Thoracic aorta (tissue), 2 donors: ENCODE data around the gene POLK. TPM values are rescaled to one million over a fixed set of nuclear protein-coding genes. Genes with fewer than 3 reads are reported as not detected.
"Not testable (repeated sequence)": the region's sequence is repeated elsewhere in the genome, so short reads cannot be mapped to it uniquely, and the experiment has no call there.

Experiments
- ATAC-seq: fragments of 150-250 bp; one replicate; pipeline ENCODE4 v1.8.0; 2017; ENCODE audit warnings: low read depth; ENCODE audit not compliant: insufficient number of reproducible peaks, low FRiP score
- DNase-seq: peaks from one replicate; pipeline ENCODE4 v3.0.0-alpha.2; 2020; ENCODE audit warnings: low spot score
- H3K27ac ChIP-seq, 2 donors: fragments of 200-600 bp; sonication (generic); 1 replicate in 1 of 2; 2 replicates in 1 of 2; pipeline ENCODE4 v1.5.1; 2016; ENCODE audit warnings: mild to moderate bottlenecking in 2 of 2, moderate library complexity in 2 of 2
- H3K27me3 ChIP-seq: fragments of 200-600 bp; sonication (generic); replicated peaks from 2 replicates; pipeline ENCODE4 v1.6.0; 2016; ENCODE audit warnings: mild to moderate bottlenecking; ENCODE audit not compliant: insufficient read depth
- H3K36me3 ChIP-seq: fragments of 200-600 bp; sonication (generic); one replicate; pipeline ENCODE4 v1.5.1; 2016
- H3K4me1 ChIP-seq, 2 donors: fragments of 200-600 bp; sonication (generic); 1 replicate in 1 of 2; 2 replicates in 1 of 2; pipeline versions ENCODE4 v1.5.1 to v1.6.0; 2016; ENCODE audit warnings: low read depth in 2 of 2, mild to moderate bottlenecking in 1 of 2; ENCODE audit not compliant: control insufficient read depth in 1 of 2
- H3K4me3 ChIP-seq: fragments of 200-600 bp; sonication (generic); 2 replicates; pipeline ENCODE4 v1.5.1; 2016; ENCODE audit warnings: mild to moderate bottlenecking
- H3K9me3 ChIP-seq: fragments of 200-600 bp; sonication (generic); 2 replicates; pipeline ENCODE4 v1.5.1; 2016
- total RNA-seq, 2 donors: library from RNA; depleted of rRNA; stranded (reverse); fragments of >200 nt; gene quantifications; one replicate each; pipeline versions ENCODE4 v1.1.0 to v1.2.3, GENCODE V29; 2016
- TF ChIP-seq, protein P1 (sequence below): fragments of 200-600 bp; sonication (generic); IDR thresholded peaks from one replicate; pipeline ENCODE4 v1.5.1; 2019; ENCODE audit warnings: antibody characterized with exemption

The POLK gene
- total RNA-seq, 2 donors from 2014 or later: 48.2 to 51.4 TPM

DNA sequence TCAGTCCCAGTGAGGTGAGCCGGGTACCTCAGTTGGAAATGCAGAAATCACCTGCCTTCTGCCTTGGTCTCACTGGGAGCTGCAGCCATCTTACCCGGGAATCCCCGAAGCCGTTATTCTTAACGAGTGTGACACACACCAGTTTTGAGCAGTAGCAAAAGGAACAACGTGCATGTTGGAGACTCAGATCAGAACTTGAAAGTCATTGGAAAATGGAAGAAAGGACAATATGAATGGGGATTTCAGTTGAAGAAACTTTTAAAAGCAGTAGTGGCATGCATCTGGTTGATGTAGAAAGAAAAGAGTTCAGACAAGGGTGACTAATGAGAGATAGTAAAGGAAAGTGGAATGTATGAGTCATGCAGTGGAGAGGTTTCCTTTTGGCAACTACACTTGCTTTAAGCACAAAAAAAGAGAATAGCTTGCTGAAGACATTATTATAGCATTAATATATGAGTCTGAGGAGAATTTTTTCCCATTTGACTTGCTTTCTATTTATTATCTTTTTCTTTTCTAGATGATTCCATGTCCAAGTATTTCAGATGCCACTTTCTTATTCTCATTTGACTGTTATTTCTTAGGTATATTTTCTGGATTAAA is 55.1 kb downstream of the POLK start:
- Histone ChIP-seq H3K9me3 (peaks cover 7% of the 10 kb centered on the region), H3K27me3 (no peaks in the 10 kb centered on the region), H3K4me3 (no peak overlapping the region), H3K36me3 (no peaks in the 10 kb centered on the region), H3K27ac (peak overlapping the region in 1 of 2 donors; percentile 43), H3K4me1 (peaks cover 23 to 47% of the 10 kb centered on the region in 2 donors)
- TF ChIP-seq, protein P1, sequence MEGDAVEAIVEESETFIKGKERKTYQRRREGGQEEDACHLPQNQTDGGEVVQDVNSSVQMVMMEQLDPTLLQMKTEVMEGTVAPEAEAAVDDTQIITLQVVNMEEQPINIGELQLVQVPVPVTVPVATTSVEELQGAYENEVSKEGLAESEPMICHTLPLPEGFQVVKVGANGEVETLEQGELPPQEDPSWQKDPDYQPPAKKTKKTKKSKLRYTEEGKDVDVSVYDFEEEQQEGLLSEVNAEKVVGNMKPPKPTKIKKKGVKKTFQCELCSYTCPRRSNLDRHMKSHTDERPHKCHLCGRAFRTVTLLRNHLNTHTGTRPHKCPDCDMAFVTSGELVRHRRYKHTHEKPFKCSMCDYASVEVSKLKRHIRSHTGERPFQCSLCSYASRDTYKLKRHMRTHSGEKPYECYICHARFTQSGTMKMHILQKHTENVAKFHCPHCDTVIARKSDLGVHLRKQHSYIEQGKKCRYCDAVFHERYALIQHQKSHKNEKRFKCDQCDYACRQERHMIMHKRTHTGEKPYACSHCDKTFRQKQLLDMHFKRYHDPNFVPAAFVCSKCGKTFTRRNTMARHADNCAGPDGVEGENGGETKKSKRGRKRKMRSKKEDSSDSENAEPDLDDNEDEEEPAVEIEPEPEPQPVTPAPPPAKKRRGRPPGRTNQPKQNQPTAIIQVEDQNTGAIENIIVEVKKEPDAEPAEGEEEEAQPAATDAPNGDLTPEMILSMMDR: no peak
- DNase-seq (no peak), ATAC-seq (peak; percentile 82)

DNA sequence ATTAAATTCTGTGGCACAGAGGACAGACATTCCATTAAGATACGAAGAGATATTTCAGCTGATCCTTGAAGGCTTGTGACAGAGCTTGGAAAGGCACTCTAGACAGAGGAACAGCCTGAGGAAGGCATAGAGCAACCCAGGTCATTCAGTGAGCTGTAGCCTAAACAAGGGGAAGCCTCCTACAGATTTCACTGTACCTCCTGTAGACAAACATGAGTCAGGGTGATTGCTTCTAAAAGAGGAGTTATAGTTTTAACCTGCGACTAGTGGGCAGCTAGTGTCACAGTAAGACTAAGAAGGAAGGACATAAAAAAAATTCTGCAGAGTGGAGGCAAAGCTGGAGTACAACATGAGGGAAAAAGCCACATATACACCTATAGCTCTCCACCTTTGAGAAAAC is 56.0 kb downstream of the POLK start:
- no peak overlapping the region for H3K4me3 ChIP-seq
- H3K4me1 ChIP-seq: peaks cover 23 to 48% of the 10 kb centered on the region in 2 donors
- no peaks in the 10 kb centered on the region for H3K36me3 ChIP-seq
- H3K9me3 ChIP-seq: peaks cover 7% of the 10 kb centered on the region
- DNase-seq (no peak), ATAC-seq (no peak)
- no peaks in the 10 kb centered on the region for H3K27me3 ChIP-seq
- peak overlapping the region in 1 of 2 donors; percentile 43 for H3K27ac ChIP-seq
- TF ChIP-seq, protein P1: no peak

DNA sequence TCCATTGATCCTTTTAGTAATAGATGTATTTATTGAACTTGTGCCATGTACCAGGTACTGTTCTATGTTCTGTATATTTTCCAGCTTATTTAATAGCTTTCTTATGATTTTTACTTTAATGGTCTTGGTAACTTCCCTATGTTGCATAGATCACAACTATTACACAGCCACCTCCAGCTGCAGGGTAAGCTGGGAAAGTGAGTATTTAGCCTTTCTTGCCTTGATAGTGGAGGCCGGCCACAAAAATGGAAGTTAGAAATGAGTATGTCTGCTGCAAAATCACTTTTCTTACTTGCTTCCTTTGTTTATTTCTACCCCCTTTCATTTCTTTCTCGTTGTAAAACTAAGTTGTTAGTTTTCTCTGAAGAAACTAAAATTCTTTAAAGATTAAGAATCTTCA is 56.5 kb downstream of the POLK start:
- Histone ChIP-seq H3K4me1 (peaks cover 23 to 48% of the 10 kb centered on the region in 2 donors), H3K27ac (no peak overlapping the region), H3K36me3 (no peaks in the 10 kb centered on the region), H3K27me3 (no peaks in the 10 kb centered on the region), H3K9me3 (peaks cover 4% of the 10 kb centered on the region), H3K4me3 (no peak overlapping the region)
- ATAC-seq (no peak), DNase-seq (no peak)
- TF ChIP-seq, protein P1: no peak

DNA sequence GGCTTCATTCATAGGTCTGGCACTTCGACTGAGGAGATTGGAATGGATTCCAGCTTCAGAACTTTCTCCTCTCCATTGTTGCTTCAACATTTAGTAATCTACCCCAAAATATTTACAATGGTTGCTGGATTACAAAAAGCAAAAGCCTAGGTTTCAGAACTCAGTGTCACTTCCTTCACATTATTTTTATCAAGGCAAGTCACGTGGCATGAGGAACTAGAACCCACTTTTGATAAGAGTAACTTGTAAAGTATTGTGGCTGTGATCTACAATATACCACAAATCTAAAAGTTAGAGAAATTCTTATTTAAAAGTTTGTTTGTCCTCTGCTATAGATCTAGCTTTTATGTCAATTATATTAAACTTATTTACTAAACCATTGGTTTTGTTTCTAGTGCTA is 59.9 kb downstream of the POLK start:
- Histone ChIP-seq H3K4me1 (peaks cover 38 to 62% of the 10 kb centered on the region in 2 donors), H3K27ac (no peak overlapping the region), H3K9me3 (no peaks in the 10 kb centered on the region), H3K27me3 (no peaks in the 10 kb centered on the region), H3K36me3 (no peaks in the 10 kb centered on the region), H3K4me3 (no peak overlapping the region)
- ATAC-seq: no peak
- TF ChIP-seq, protein P1: no peak
- no peak for DNase-seq

DNA sequence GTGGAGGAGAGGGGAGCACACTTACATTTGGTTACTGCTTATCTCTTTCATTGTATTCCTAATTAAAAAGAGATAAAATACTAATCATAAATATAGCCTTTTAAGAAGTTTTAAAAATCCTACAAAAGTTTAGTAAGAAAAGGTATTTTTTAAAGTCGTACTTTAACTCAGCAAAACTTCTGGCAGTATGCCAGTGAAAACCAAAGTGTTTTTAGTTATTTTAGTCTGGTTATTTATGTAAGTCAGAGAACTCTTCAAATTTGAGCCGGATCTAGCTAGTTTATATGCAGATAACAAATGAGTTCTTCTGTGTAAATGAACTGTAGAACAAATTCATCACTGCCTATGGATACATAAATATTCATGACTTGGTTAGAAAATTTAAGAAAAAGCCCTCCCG is 63.1 kb downstream of the POLK start:
- Histone ChIP-seq H3K4me1 (peaks cover 29 to 43% of the 10 kb centered on the region in 2 donors), H3K27me3 (no peaks in the 10 kb centered on the region), H3K27ac (peak overlapping the region; percentile 11 to 57), H3K36me3 (peaks cover 2% of the 10 kb centered on the region), H3K9me3 (no peaks in the 10 kb centered on the region), H3K4me3 (peak overlapping the region; percentile 3)
- DNase-seq: no peak
- TF ChIP-seq, protein P1: no peak
- ATAC-seq: no peak

DNA sequence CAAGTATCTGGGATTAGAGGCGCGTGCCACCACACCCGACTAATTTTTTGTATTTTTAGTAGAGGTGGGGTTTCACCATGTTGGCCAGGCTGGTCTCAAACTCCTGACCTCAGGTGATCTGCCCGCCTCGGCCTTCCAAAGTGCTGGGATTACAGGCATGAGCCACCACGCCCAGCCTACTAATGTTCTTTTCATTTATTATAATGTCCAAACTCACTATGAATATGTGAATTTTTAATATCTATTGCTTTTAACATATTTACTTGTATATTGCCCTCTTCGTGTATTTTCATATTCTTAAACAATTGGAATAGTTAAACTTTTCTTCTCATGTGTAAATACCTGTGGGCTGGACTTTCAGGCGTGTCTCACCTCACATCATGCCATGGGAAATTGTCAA is 66.6 kb downstream of the POLK start:
- H3K36me3 ChIP-seq, H3K4me3 ChIP-seq, ATAC-seq: not testable (repeated sequence)

More for the DNA sequence above, 66.6 kb downstream of the POLK start:
- DNase-seq, H3K27ac ChIP-seq, H3K27me3 ChIP-seq, H3K9me3 ChIP-seq: not testable (repeated sequence)
- H3K4me1 ChIP-seq: peaks cover 18 to 27% of the 10 kb centered on the region in 2 donors
